GM12878 (cell line): ENCODE measurements around the gene SNX3. TPM values are rescaled to one million over a fixed set of nuclear protein-coding genes. Genes with fewer than 3 reads are reported as not detected.

ENCODE experiments used
- ATAC-seq: fragments of 200-7000 bp; cut with Tn5 transposase; 3 replicates; pipeline ENCODE4 v1.9.1; 2020; ENCODE audit warnings: mild to moderate bottlenecking, moderate library complexity
- BruUV-seq: library from RNA; stranded (reverse); fragments of 400-500 nt; replicated peaks from 2 replicates; lab custom pipeline; 2021; lab: Mats Ljungman, UMichigan
- CTCF ChIA-PET: fragments of 300-600 bp; sonication (Branson Sonifier 250); formaldehyde crosslinking; extraction: SDS; loops from one replicate; lab custom pipeline; 2021; ENCODE audit warnings: inconsistent platforms; lab: Yijun Ruan, JAX
- POLR2A ChIA-PET: fragments of 350-600 bp; formaldehyde crosslinking; extraction: SDS; loops from one replicate; lab custom pipeline; 2021; ENCODE audit warnings: inconsistent platforms; lab: Charles Lee
- RAD21 ChIA-PET: fragments of 300-600 bp; sonication (Branson Sonifier 250); formaldehyde crosslinking; loops from one replicate; lab custom pipeline; 2023; ENCODE audit warnings: antibody characterized with exemption; ENCODE audit not compliant: unreplicated experiment; lab: Charles Lee
- SMC1A ChIA-PET: fragments of 300-600 bp; sonication (Branson Sonifier 250); formaldehyde crosslinking; loops from one replicate; lab custom pipeline; 2023; ENCODE audit not compliant: unreplicated experiment, uncharacterized antibody; lab: Charles Lee
- DNase-seq: peaks from one replicate; pipeline ENCODE4 v3.0.0-alpha.2; 2011; ENCODE audit warnings: low read depth, low spot score
- FAIRE-seq: peaks from 3 replicates; lab custom pipeline; 2011; peaks lifted over from hg19 to GRCh38; lab: Jason Lieb, UNC
- H2AFZ ChIP-seq: 2 replicates; pipeline ENCODE4 v1.6.0; 2011; ENCODE audit warnings: low read depth, low read length, control low read depth; ENCODE audit not compliant: control insufficient read depth
- H3K27ac ChIP-seq: 2 replicates; pipeline ENCODE4 v1.5.1; 2011; ENCODE audit warnings: control low read depth; ENCODE audit not compliant: control insufficient read depth, insufficient read depth
- H3K27me3 ChIP-seq, 2 experiments: replicated peaks in 1 of 2; 2 replicates each; pipeline versions ENCODE4 v1.6.0 to v1.6.1; 2011; ENCODE audit warnings: low read length in 1 of 2; ENCODE audit not compliant: control insufficient read depth in 2 of 2, insufficient read depth in 2 of 2
- H3K36me3 ChIP-seq, 2 experiments: 2 replicates each; pipeline ENCODE4 v1.5.1; 2011; ENCODE audit warnings: low read length in 1 of 2; ENCODE audit not compliant: control insufficient read depth in 2 of 2, insufficient read depth in 2 of 2
- H3K4me1 ChIP-seq: 2 replicates; pipeline ENCODE4 v1.6.1; 2011; ENCODE audit warnings: mild to moderate bottlenecking, low read length, moderate library complexity, mixed read lengths; ENCODE audit not compliant: control insufficient read depth, insufficient read depth
- H3K4me2 ChIP-seq: 2 replicates; pipeline ENCODE4 v1.6.0; 2011; ENCODE audit warnings: control low read depth; ENCODE audit not compliant: control insufficient read depth, insufficient read depth
- H3K4me3 ChIP-seq: fragments of 200-600 bp; sonication (generic); 2 replicates; pipeline ENCODE4 v1.5.1; 2016
- H3K79me2 ChIP-seq: 2 replicates; pipeline ENCODE4 v1.6.0; 2011; ENCODE audit warnings: low read length; ENCODE audit not compliant: control insufficient read depth, insufficient read depth
- H3K9ac ChIP-seq: 2 replicates; pipeline ENCODE4 v1.8.0; 2011; ENCODE audit warnings: low read length, control low read depth, mixed read lengths; ENCODE audit not compliant: control insufficient read depth, insufficient read depth
- H3K9me3 ChIP-seq: replicated peaks from 3 replicates; pipeline ENCODE4 v1.5.1; 2011; ENCODE audit warnings: mild to moderate bottlenecking, low read length; ENCODE audit not compliant: control insufficient read depth, insufficient read depth
- H4K20me1 ChIP-seq: 2 replicates; pipeline ENCODE4 v1.6.0; 2011; ENCODE audit not compliant: control insufficient read depth, insufficient read depth
- CBX5 ChIP-seq: sonication (generic); IDR thresholded peaks from 2 replicates; pipeline ENCODE4 v1.6.1; 2016; ENCODE audit warnings: low read depth, moderate library complexity, mild to moderate bottlenecking, inconsistent platforms
- CHD2 ChIP-seq: IDR thresholded peaks from 2 replicates; pipeline ENCODE4 v1.6.1; 2011; ENCODE audit warnings: low read depth, low read length, improper control_type of control experiment, borderline replicate concordance
- GABPA ChIP-seq: IDR thresholded peaks from 2 replicates; pipeline ENCODE4 v1.6.1; 2014; ENCODE audit warnings: antibody characterized with exemption, low read depth, mild to moderate bottlenecking, inconsistent platforms
- RELA ChIP-seq: fragments of 450-650 bp; IDR thresholded peaks from 2 replicates; pipeline ENCODE4 v1.8.0; 2014; ENCODE audit warnings: borderline replicate concordance; ENCODE audit not compliant: partially characterized antibody
- SUZ12 ChIP-seq: fragments of 200-600 bp; sonication (generic); IDR thresholded peaks from one replicate; pipeline ENCODE4 v1.6.1; 2018; ENCODE audit warnings: antibody characterized with exemption, mild to moderate bottlenecking; ENCODE audit not compliant: unreplicated experiment
- WGBS: methylation state at CpG from one replicate; pipeline ENCODE4 v1.1.6; 2016; ENCODE audit warnings: low lambda C conversion rate; ENCODE audit not compliant: insufficient replicate concordance, insufficient coverage; ENCODE audit errors: missing lambda C conversion rate; 5-methylcytosine and 5-hydroxymethylcytosine counted together
- in situ Hi-C: fragments of 300-500 bp; cut with MboI; formaldehyde crosslinking; loops from 9 replicates; pipeline ENCODE4 v1.14.3; 2018; ENCODE audit warnings: mixed read lengths
- intact Hi-C: fragments of 100-400 bp; cut with micrococcal nuclease; formaldehyde crosslinking; loops from one replicate; pipeline ENCODE4 v1.14.2; 2022; ENCODE audit not compliant: unreplicated experiment
- polyA plus RNA-seq, 11 experiments: library from polyadenylated mRNA; depleted of rRNA in 4 of 11; unstranded in 6 of 11; stranded (reverse) in 5 of 11; fragments of >200 nt; fragmentation: Nextera tagmentation in 4 of 11; fragmentation: Illumina TruSeq in 1 of 11; extraction: Ambion mirVana in 4 of 11; extraction: Trizol in 1 of 11; gene quantifications; 1 replicate in 1 of 11; 2 replicates in 10 of 11; pipeline versions ENCODE4 v1.2.1 to v1.2.3, GENCODE V29; 2011 to 2016; ENCODE audit warnings: inconsistent platforms in 2 of 11, missing spikeins in 2 of 11, low read depth in 1 of 11
- total RNA-seq, 4 experiments: library from RNA; depleted of rRNA in 3 of 4; stranded (reverse); fragments of >200 nt in 3 of 4; fragmentation: Illumina TruSeq in 1 of 4; extraction: Trizol in 1 of 4; gene quantifications; 2 replicates each; pipeline versions ENCODE4 v1.2.1 to v1.2.3, GENCODE V29; 2013 to 2021
- TF ChIP-seq, protein P1 (sequence below): IDR thresholded peaks from 2 replicates; pipeline ENCODE4 v1.6.1; 2012; ENCODE audit warnings: mild to moderate bottlenecking, low read depth, low read length

The SNX3 gene
- total and polyA plus RNA-seq, 10 of the 15 experiments (the other 5 are each of a cell fraction or from before 2014, with no cell fraction given), result 43.7 to 297 (median 95.6) TPM

DNA sequence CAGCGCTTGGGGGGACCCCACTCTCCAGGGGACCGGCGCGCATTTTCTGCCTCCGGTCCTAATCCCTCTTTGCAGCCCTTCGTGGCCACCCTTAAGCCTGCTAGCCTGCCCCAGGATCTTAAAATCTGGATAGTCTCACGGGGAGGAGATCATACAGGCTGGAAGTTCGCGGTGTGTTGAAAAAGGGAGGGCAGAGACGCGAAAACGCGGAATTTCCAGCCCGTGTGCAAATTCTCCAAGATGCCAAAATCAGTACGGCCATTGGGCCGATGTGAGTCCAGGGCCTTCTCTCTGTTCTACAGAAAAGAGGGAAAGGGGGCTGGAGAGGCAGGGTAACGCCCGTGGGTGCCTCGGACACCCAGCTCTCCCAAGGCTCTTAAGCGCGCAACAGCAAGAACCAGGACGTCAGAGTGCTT, 85.7 kb downstream of the SNX3 start:
- Histone ChIP-seq H4K20me1 (no peaks in the 10 kb centered on the region), H3K4me3 (no peak overlapping the region), H3K27ac (no peak overlapping the region), H3K27me3 (peaks cover 24 to 33% of the 10 kb centered on the region in 2 experiments), H2AFZ (no peak overlapping the region), H3K9ac (no peak overlapping the region), H3K4me2 (no peak overlapping the region)
- 47% methylated on average over 22 of the region's 22 CpGs for WGBS
- POLR2A ChIA-PET, result no interaction called here
- SMC1A ChIA-PET, result interaction anchor here (0.7 kb wide), 1 partner anchor 188 kb away, joined by 3 read pairs; no protein-coding TSS in a partner anchor
- in situ Hi-C loops, result no loop called here
- intact Hi-C loops, result no loop called here
- TF ChIP-seq GABPA (no peak), RELA (no peak), CBX5 (no peak)
- TF ChIP-seq, all 136 proteins: peak for 0
- no peaks in the 10 kb centered on the region for H3K4me1 ChIP-seq
- no peaks in the 10 kb centered on the region for H3K79me2 ChIP-seq
- ChIA-PET RAD21 (no interaction called here), CTCF (interaction anchor here (0.5 to 1.1 kb wide), 4 partner anchors 279 to 349 kb away, joined by 3 to 5 read pairs (median 4); no protein-coding TSS in a partner anchor)
- DNase-seq (no peak), FAIRE-seq (no peak), ATAC-seq (no peak)
- H3K9me3 ChIP-seq, result no peaks in the 10 kb centered on the region; the same call in 2 of the 3 replicates
- no peaks in the 10 kb centered on the region for H3K36me3 ChIP-seq
- no TSS peak for BruUV-seq

DNA sequence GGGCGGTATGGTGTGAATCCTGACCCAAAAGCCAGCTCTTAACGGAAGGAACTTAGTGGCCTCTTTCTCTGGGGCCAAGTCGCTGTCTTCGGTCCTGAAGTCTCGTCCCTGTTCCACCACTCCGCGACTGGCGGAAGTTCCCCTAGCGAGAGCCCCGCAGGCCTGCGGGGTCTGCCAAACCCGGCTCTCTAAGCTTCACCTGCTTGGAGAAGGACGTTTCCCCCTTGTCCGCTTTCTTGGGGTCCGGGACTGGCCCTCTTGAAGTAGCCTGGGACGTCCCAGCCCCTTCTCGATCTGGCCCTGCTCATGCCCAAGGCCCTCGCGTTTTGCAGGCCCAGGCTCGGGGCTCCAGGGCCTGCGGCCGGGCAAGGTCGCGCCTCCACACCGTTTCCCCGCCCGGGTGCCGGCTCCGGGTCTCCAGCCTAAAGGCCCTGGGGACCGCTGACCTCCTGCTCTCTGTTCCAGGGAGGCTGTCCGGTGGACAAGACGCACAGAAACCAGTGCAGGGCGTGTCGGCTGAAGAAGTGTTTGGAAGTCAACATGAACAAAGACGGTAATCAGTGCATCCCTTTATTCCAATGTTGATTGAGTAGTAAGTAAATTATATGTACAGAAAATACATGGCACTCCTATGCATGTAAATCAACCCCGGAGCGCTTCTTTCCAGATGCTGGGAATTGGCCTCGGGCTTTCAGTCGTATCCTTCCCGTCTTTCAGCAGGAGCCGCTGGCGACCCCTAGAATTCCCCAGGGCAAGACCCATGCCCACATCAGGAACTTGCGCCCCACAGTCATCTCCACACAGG, 86.3 kb downstream of the SNX3 start:
- no peak for DNase-seq

More for the DNA sequence above, 86.3 kb downstream of the SNX3 start:
- ChIA-PET RAD21 (no interaction called here), SMC1A (no interaction called here), CTCF (interaction anchor here (0.5 to 0.6 kb wide), 2 partner anchors 337 to 350 kb away, joined by 3 to 4 read pairs; no protein-coding TSS in a partner anchor), POLR2A (no interaction called here)
- Histone ChIP-seq H3K27me3 (peaks cover 24 to 35% of the 10 kb centered on the region in 2 experiments), H3K79me2 (no peaks in the 10 kb centered on the region), H3K9me3 (no peaks in the 10 kb centered on the region; the same call in 2 of the 3 replicates), H3K9ac (no peak overlapping the region), H4K20me1 (no peaks in the 10 kb centered on the region), H3K4me3 (no peak overlapping the region), H3K36me3 (no peaks in the 10 kb centered on the region), H3K27ac (no peak overlapping the region), H3K4me2 (no peak overlapping the region), H3K4me1 (no peaks in the 10 kb centered on the region), H2AFZ (no peak overlapping the region)
- no peak for FAIRE-seq
- ATAC-seq, result no peak
- WGBS, result 45% methylated on average over 43 of the region's 43 CpGs
- peak; percentile 74 for TF ChIP-seq SUZ12
- no peak for TF ChIP-seq CHD2
- TF ChIP-seq, protein P1, sequence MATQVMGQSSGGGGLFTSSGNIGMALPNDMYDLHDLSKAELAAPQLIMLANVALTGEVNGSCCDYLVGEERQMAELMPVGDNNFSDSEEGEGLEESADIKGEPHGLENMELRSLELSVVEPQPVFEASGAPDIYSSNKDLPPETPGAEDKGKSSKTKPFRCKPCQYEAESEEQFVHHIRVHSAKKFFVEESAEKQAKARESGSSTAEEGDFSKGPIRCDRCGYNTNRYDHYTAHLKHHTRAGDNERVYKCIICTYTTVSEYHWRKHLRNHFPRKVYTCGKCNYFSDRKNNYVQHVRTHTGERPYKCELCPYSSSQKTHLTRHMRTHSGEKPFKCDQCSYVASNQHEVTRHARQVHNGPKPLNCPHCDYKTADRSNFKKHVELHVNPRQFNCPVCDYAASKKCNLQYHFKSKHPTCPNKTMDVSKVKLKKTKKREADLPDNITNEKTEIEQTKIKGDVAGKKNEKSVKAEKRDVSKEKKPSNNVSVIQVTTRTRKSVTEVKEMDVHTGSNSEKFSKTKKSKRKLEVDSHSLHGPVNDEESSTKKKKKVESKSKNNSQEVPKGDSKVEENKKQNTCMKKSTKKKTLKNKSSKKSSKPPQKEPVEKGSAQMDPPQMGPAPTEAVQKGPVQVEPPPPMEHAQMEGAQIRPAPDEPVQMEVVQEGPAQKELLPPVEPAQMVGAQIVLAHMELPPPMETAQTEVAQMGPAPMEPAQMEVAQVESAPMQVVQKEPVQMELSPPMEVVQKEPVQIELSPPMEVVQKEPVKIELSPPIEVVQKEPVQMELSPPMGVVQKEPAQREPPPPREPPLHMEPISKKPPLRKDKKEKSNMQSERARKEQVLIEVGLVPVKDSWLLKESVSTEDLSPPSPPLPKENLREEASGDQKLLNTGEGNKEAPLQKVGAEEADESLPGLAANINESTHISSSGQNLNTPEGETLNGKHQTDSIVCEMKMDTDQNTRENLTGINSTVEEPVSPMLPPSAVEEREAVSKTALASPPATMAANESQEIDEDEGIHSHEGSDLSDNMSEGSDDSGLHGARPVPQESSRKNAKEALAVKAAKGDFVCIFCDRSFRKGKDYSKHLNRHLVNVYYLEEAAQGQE, result peak; percentile 92
- BruUV-seq, result no TSS peak
- in situ Hi-C loops, result no loop called here
- intact Hi-C loops, result no loop called here
